Measurements from ENCODE around the gene NDUFAF7.

DNA sequence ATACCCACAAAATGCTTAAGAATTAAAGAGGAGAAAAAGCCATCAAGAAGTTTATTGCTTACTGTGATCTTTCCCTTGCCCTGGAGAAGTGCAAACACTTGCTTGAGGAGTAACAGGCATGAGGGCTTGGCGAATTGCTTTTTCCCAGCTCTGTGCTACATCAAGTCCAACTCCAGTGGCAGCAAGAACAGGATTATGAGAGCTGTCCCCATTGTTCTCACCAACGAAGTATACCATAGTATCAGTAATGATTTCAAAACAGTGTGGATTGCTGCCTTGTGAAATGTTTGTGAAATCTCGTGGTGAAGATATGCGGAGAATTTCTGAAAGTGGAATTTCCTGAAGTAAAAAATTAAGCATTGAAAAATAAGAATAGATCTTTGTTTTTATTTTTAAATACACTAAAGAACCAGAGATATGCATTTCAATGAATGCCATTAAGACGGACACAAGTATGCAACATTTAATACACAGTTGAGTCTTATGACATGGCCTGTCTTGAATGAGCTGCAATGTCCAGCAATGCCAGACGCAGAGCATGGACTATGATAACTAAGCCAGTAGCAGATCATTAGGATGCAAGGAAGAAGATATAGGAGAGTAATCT is 43.0 kb downstream of the NDUFAF7 start:
- TF ChIP-seq GLIS3 (CRISPR knock-in tag; IDR thresholded peaks at IDR 0.05) (no peak), ZFP30 (CRISPR knock-in tag; IDR thresholded peaks at IDR 0.05) (no peak), TOX (CRISPR knock-in tag; IDR thresholded peaks at IDR 0.05; ENCODE audit: borderline replicate concordance) (no peak), ZNF8 (CRISPR knock-in tag; IDR thresholded peaks at IDR 0.05) (no peak), ISL1 (CRISPR knock-in tag; IDR thresholded peaks at IDR 0.05) (no peak), ESRRG (CRISPR knock-in tag; IDR thresholded peaks at IDR 0.05) (no peak), RARB (CRISPR knock-in tag; IDR thresholded peaks at IDR 0.05) (no peak), PPARA (CRISPR knock-in tag; IDR thresholded peaks at IDR 0.05; ENCODE audit: borderline replicate concordance) (no peak), TCF4 (CRISPR knock-in tag; IDR thresholded peaks at IDR 0.05; ENCODE audit: borderline replicate concordance) (no peak), SNAI2 (CRISPR knock-in tag; IDR thresholded peaks at IDR 0.05) (no peak)
- TF ChIP-seq, protein P1, sequence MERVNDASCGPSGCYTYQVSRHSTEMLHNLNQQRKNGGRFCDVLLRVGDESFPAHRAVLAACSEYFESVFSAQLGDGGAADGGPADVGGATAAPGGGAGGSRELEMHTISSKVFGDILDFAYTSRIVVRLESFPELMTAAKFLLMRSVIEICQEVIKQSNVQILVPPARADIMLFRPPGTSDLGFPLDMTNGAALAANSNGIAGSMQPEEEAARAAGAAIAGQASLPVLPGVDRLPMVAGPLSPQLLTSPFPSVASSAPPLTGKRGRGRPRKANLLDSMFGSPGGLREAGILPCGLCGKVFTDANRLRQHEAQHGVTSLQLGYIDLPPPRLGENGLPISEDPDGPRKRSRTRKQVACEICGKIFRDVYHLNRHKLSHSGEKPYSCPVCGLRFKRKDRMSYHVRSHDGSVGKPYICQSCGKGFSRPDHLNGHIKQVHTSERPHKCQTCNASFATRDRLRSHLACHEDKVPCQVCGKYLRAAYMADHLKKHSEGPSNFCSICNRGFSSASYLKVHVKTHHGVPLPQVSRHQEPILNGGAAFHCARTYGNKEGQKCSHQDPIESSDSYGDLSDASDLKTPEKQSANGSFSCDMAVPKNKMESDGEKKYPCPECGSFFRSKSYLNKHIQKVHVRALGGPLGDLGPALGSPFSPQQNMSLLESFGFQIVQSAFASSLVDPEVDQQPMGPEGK (CRISPR knock-in tag; IDR thresholded peaks at IDR 0.05; ENCODE audit: borderline replicate concordance) = no peak
- TF ChIP-seq, protein P2, sequence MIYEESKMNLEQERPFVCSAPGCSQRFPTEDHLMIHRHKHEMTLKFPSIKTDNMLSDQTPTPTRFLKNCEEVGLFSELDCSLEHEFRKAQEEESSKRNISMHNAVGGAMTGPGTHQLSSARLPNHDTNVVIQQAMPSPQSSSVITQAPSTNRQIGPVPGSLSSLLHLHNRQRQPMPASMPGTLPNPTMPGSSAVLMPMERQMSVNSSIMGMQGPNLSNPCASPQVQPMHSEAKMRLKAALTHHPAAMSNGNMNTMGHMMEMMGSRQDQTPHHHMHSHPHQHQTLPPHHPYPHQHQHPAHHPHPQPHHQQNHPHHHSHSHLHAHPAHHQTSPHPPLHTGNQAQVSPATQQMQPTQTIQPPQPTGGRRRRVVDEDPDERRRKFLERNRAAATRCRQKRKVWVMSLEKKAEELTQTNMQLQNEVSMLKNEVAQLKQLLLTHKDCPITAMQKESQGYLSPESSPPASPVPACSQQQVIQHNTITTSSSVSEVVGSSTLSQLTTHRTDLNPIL (CRISPR knock-in tag; IDR thresholded peaks at IDR 0.05; ENCODE audit: low read depth) = no peak
- TF ChIP-seq, protein P3, sequence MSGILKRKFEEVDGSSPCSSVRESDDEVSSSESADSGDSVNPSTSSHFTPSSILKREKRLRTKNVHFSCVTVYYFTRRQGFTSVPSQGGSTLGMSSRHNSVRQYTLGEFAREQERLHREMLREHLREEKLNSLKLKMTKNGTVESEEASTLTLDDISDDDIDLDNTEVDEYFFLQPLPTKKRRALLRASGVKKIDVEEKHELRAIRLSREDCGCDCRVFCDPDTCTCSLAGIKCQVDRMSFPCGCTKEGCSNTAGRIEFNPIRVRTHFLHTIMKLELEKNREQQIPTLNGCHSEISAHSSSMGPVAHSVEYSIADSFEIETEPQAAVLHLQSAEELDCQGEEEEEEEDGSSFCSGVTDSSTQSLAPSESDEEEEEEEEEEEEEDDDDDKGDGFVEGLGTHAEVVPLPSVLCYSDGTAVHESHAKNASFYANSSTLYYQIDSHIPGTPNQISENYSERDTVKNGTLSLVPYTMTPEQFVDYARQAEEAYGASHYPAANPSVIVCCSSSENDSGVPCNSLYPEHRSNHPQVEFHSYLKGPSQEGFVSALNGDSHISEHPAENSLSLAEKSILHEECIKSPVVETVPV (CRISPR knock-in tag; IDR thresholded peaks at IDR 0.05) = no peak

Measured in SK-N-SH treated with all-trans-retinoic acid at 6 μM for 48 hours (cell line).